Uterus (tissue), 4 donors: ENCODE measurements around the gene RIMS1. TPM values are rescaled to one million over a fixed set of nuclear protein-coding genes. Genes with fewer than 3 reads are reported as not detected.

Experiments
- DNase-seq, 2 donors: peaks; one replicate each; pipeline ENCODE4 v3.0.0-alpha.2; 2019 to 2020
- H3K27ac ChIP-seq, 2 donors: fragments of 200-600 bp; sonication (generic); 1 replicate in 1 of 2; 2 replicates in 1 of 2; pipeline ENCODE4 v1.5.1; 2016 to 2018
- H3K27me3 ChIP-seq, 2 donors: fragments of 200-600 bp; sonication (generic); one replicate each; pipeline ENCODE4 v1.5.1; 2018 to 2019; ENCODE audit warnings: control low read depth in 1 of 2
- H3K36me3 ChIP-seq, 2 donors: fragments of 200-600 bp; sonication (generic); one replicate each; pipeline ENCODE4 v1.5.1; 2019; ENCODE audit warnings: control low read depth in 1 of 2
- H3K4me1 ChIP-seq, 2 donors: fragments of 200-600 bp; sonication (generic); one replicate each; pipeline ENCODE4 v1.5.1; 2018 to 2019; ENCODE audit warnings: control low read depth in 1 of 2
- H3K4me3 ChIP-seq, 2 donors: fragments of 200-600 bp; sonication (generic); 1 replicate in 1 of 2; 2 replicates in 1 of 2; pipeline ENCODE4 v1.5.1; 2018 to 2019; ENCODE audit warnings: mild to moderate bottlenecking in 1 of 2
- H3K9me3 ChIP-seq, 2 donors: fragments of 200-600 bp; sonication (generic); one replicate each; pipeline ENCODE4 v1.5.1; 2019; ENCODE audit warnings: control low read depth in 1 of 2
- POLR2A ChIP-seq, 2 donors: fragments of 450-650 bp; IDR thresholded peaks; one replicate each; pipeline ENCODE4 v1.6.1; 2016; ENCODE audit warnings: antibody characterized with exemption in 2 of 2, mild to moderate bottlenecking in 1 of 2, moderate library complexity in 1 of 2
- intact Hi-C: fragments of 100-400 bp; cut with DNase I; formaldehyde crosslinking; loops from one replicate; pipeline ENCODE4 v1.15.1; 2023; ENCODE audit warnings: low total_unique reads
- total RNA-seq, 4 donors: library from RNA; depleted of rRNA in 3 of 4; stranded (reverse); fragments of >200 nt in 3 of 4; gene quantifications; one replicate each; pipeline versions ENCODE4 v1.1.0 to v1.2.4, GENCODE V29; 2014 to 2023
- TF ChIP-seq, protein P1 (sequence below), 4 experiments: fragments of 200-600 bp in 2 of 4; fragments of 450-650 bp in 2 of 4; sonication (generic) in 2 of 4; IDR thresholded peaks; one replicate each; pipeline ENCODE4 v1.5.1; 2016 to 2019; ENCODE audit warnings: antibody characterized with exemption in 4 of 4, mild to moderate bottlenecking in 2 of 4, moderate library complexity in 1 of 4
- donor health status: DM: yes; HTN: yes; CAD: no.

The RIMS1 gene
- total RNA-seq, 4 donors from 2014 or later = 0.88 to 24.9 TPM; not detected in 2

DNA sequence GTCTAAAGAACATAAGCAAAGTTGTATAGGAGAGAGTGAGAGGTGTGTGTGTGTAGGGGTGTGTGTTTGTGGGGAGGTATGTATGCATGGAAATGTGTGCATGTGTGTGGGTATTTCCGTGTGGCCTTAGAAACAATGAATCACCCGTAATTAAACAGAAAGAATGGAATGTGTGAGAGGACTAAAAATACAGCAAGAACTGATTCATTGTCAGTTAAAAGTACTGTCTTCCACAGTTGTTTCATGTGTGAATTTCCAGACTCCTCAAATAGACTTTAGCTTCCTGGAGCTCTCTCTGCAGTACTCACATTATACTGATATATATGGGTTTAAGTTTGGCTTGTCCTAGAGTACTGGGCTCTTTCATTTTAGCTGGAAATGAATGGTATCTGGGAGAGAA, 145.7 kb downstream of the RIMS1 start:
- no peak for DNase-seq
- H3K36me3 ChIP-seq = no peaks in the 10 kb centered on the region
- H3K4me1 ChIP-seq = no peaks in the 10 kb centered on the region
- H3K27me3 ChIP-seq = no peaks in the 10 kb centered on the region
- H3K9me3 ChIP-seq = no peaks in the 10 kb centered on the region
- H3K27ac ChIP-seq = no peak overlapping the region
- no peak overlapping the region for H3K4me3 ChIP-seq
- intact Hi-C loops = no loop called here
- no peak for TF ChIP-seq POLR2A (IDR thresholded peaks at IDR 0.05)
- TF ChIP-seq, protein P1, sequence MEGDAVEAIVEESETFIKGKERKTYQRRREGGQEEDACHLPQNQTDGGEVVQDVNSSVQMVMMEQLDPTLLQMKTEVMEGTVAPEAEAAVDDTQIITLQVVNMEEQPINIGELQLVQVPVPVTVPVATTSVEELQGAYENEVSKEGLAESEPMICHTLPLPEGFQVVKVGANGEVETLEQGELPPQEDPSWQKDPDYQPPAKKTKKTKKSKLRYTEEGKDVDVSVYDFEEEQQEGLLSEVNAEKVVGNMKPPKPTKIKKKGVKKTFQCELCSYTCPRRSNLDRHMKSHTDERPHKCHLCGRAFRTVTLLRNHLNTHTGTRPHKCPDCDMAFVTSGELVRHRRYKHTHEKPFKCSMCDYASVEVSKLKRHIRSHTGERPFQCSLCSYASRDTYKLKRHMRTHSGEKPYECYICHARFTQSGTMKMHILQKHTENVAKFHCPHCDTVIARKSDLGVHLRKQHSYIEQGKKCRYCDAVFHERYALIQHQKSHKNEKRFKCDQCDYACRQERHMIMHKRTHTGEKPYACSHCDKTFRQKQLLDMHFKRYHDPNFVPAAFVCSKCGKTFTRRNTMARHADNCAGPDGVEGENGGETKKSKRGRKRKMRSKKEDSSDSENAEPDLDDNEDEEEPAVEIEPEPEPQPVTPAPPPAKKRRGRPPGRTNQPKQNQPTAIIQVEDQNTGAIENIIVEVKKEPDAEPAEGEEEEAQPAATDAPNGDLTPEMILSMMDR (IDR thresholded peaks at IDR 0.05) = no peak

DNA sequence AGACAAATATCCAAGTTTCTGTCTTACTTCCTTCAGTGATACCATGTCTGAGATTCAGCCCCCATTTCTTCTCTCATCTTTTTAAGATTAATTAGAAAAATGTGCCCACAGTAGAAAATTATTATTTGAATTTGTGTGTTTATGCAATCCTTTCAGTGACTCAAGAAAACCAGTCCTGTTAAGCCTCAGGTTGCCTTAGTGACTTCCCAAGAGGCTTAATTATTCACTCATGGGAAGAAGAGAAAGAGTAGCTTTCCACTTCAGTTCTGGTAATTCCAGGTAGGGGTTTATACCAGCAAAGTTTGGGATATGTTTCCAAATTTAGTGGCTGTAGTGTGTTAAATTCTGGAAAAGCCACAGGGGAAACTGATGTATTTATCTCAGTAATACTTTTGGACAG, 149.1 kb downstream of the RIMS1 start:
- H3K4me1 ChIP-seq = no peaks in the 10 kb centered on the region
- TF ChIP-seq, protein P1 (IDR thresholded peaks at IDR 0.05) = no peak
- TF ChIP-seq POLR2A (IDR thresholded peaks at IDR 0.05) = no peak
- intact Hi-C loops = no loop called here
- no peak overlapping the region for H3K27ac ChIP-seq
- no peak for DNase-seq
- H3K27me3 ChIP-seq = no peaks in the 10 kb centered on the region
- no peaks in the 10 kb centered on the region for H3K9me3 ChIP-seq
- H3K4me3 ChIP-seq = no peak overlapping the region
- no peaks in the 10 kb centered on the region for H3K36me3 ChIP-seq

- Histone ChIP-seq H3K9me3 (no peaks in the 10 kb centered on the region), H3K4me3 (no peak overlapping the region), H3K36me3 (no peaks in the 10 kb centered on the region), H3K27me3 (no peaks in the 10 kb centered on the region), H3K27ac (no peak overlapping the region), H3K4me1 (no peaks in the 10 kb centered on the region)
- intact Hi-C loops = no loop called here
- no peak for DNase-seq
- TF ChIP-seq, protein P1 (IDR thresholded peaks at IDR 0.05) = no peak
- TF ChIP-seq POLR2A (IDR thresholded peaks at IDR 0.05) = no peak
Measured at GRCh38 chr6:72035966-72036365, 149.6 kb downstream of the RIMS1 start.

DNA sequence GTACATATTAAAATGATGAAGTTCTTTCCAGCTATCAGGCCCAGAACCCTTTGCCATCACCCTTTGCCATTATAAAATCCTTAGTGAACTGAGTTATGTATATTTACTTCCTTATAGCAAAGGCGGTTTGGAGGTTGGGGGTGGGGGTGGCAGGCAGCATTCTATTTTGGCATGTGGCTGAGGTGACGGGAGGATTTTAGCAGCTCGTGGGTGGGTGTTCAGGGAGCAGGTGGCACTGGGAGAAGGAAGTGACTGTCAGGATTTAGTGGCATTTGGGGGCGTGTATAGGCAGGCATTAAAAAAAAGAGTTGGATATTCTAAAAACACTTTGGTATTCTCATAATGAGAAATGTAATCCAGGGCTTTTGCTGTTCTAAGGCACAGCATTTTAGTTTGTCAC, 150.7 kb downstream of the RIMS1 start:
- TF ChIP-seq, protein P1 (IDR thresholded peaks at IDR 0.05) = no peak
- TF ChIP-seq POLR2A (IDR thresholded peaks at IDR 0.05) = no peak
- Histone ChIP-seq H3K4me3 (no peak overlapping the region), H3K9me3 (no peaks in the 10 kb centered on the region), H3K4me1 (no peaks in the 10 kb centered on the region), H3K27me3 (no peaks in the 10 kb centered on the region), H3K36me3 (no peaks in the 10 kb centered on the region), H3K27ac (no peak overlapping the region)
- intact Hi-C loops = no loop called here
- DNase-seq = no peak

GRCh38 chr6:72040111-72040510, 153.8 kb downstream of the RIMS1 start:
- Histone ChIP-seq H3K4me1 (no peaks in the 10 kb centered on the region), H3K4me3 (no peak overlapping the region), H3K9me3 (no peaks in the 10 kb centered on the region), H3K27ac (no peak overlapping the region), H3K27me3 (no peaks in the 10 kb centered on the region), H3K36me3 (no peaks in the 10 kb centered on the region)
- TF ChIP-seq POLR2A (IDR thresholded peaks at IDR 0.05) = no peak
- TF ChIP-seq, protein P1 (IDR thresholded peaks at IDR 0.05) = no peak
- DNase-seq = no peak
- intact Hi-C loops = no loop called here
